HEK293T (cell line): ENCODE results near the gene SH3TC1.

Source experiments
- CTCF ChIA-PET: fragments of 350-600 bp; formaldehyde crosslinking; extraction: SDS; loops from one replicate; lab custom pipeline; 2021; ENCODE audit warnings: antibody characterized with exemption, inconsistent platforms; lab: Yijun Ruan, JAX
- POLR2A ChIA-PET: fragments of 350-600 bp; formaldehyde crosslinking; extraction: SDS; loops from one replicate; lab custom pipeline; 2020; ENCODE audit warnings: antibody characterized with exemption, inconsistent platforms; lab: Yijun Ruan, JAX
- DNase-seq: peaks from one replicate; pipeline ENCODE4 v3.0.0; 2012; ENCODE audit warnings: mixed read lengths; ENCODE audit errors: extremely low spot score
- ARNT ChIP-seq: fragments of 450-650 bp; IDR thresholded peaks from 2 replicates; pipeline ENCODE4 v1.6.1; 2017; ENCODE audit warnings: mild to moderate bottlenecking
- BHLHE40 ChIP-seq: fragments of 450-650 bp; IDR thresholded peaks from 2 replicates; pipeline ENCODE4 v1.6.1; 2016; ENCODE audit warnings: mild to moderate bottlenecking, moderate library complexity, borderline replicate concordance
- CTBP1 ChIP-seq: fragments of 450-650 bp; IDR thresholded peaks from 2 replicates; pipeline ENCODE4 v1.6.1; 2016; ENCODE audit warnings: borderline replicate concordance
- ELF4 ChIP-seq: fragments of 450-650 bp; IDR thresholded peaks from 2 replicates; pipeline ENCODE4 v1.6.1; 2017; ENCODE audit warnings: antibody characterized with exemption
- FOXA1 ChIP-seq: fragments of 450-650 bp; IDR thresholded peaks from 2 replicates; pipeline ENCODE4 v1.6.1; 2016; ENCODE audit warnings: mild to moderate bottlenecking
- FOXK2 ChIP-seq: fragments of 450-650 bp; IDR thresholded peaks from 2 replicates; pipeline ENCODE4 v1.6.1; 2016; ENCODE audit warnings: mild to moderate bottlenecking
- FOXM1 ChIP-seq: fragments of 450-650 bp; IDR thresholded peaks from 2 replicates; pipeline ENCODE4 v1.6.1; 2017; ENCODE audit warnings: mild to moderate bottlenecking, borderline replicate concordance
- HDGF ChIP-seq: fragments of 450-650 bp; IDR thresholded peaks from 2 replicates; pipeline ENCODE4 v1.6.1; 2017; ENCODE audit warnings: antibody characterized with exemption, borderline replicate concordance
- L3MBTL2 ChIP-seq: fragments of 450-650 bp; conservative IDR thresholded peaks from 2 replicates; pipeline ENCODE4 v1.6.1; 2016; ENCODE audit warnings: mild to moderate bottlenecking
- LEF1 ChIP-seq: fragments of 450-650 bp; IDR thresholded peaks from 2 replicates; pipeline ENCODE4 v1.6.1; 2017; ENCODE audit warnings: mild to moderate bottlenecking, borderline replicate concordance
- NFRKB ChIP-seq: fragments of 450-650 bp; IDR thresholded peaks from 2 replicates; pipeline ENCODE4 v1.6.1; 2016; ENCODE audit warnings: mild to moderate bottlenecking, moderate library complexity
- SP1 ChIP-seq: fragments of 450-650 bp; IDR thresholded peaks from 2 replicates; pipeline ENCODE4 v1.6.1; 2017
- SUZ12 ChIP-seq: fragments of 450-650 bp; IDR thresholded peaks from 2 replicates; pipeline ENCODE4 v1.6.1; 2016; ENCODE audit warnings: mild to moderate bottlenecking
- TARDBP ChIP-seq: fragments of 450-650 bp; IDR thresholded peaks from 2 replicates; pipeline ENCODE4 v1.6.1; 2016
- ZNF384 ChIP-seq: fragments of 450-650 bp; IDR thresholded peaks from 2 replicates; pipeline ENCODE4 v1.6.1; 2016
- TF ChIP-seq, protein P1 (sequence below): fragments of 450-650 bp; IDR thresholded peaks from 2 replicates; pipeline ENCODE4 v1.6.1; 2016

Gene SH3TC1

DNA sequence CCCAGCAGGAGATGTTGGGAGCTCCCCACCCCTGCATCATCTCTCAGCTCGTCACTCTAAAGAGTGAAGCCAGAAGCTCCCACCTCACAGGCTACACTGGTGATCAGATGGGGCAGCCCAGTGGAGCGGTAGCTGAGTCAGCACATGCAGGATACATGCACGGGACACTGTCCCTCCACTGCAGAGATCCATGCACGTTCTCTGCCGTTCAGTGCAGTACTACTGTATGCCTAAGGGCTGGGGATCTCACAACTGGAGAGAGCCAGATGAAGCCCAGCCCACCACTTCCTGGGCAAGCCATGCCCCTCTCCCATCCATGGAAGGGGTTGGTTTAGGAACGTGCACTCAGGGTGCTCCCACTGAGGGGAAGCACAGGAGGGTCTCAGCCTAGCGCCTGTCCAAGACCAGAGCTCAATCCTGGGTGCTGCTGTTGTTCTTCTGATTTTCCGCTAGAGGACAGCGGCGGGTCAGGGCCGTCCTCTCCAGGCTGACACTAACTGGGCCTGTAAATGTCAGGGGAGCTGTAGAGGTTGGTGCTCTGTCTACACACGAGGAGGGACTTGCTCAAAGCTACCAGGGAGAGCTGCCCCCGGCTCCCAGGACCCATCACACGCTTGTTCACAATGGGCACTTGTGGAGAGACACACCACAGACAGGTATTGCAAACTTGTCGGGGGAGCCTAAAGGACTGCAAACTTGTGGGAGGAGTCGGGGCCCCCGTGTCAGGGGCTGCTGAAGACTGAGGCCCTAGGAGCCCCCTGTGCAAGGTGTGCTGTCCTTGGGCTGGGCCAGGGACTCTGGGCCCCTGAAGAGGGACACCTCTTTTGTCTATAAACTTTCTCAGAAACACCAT lies 22.3 kb upstream of the SH3TC1 start:
- CTCF ChIA-PET: interaction anchor here (0.6 to 2.1 kb wide), 28 partner anchors 8 to 577 kb away, joined by 3 to 11 read pairs (median 5); no protein-coding TSS in a partner anchor
- TF ChIP-seq FOXA1 (no peak), BHLHE40 (no peak), CTBP1 (no peak), TARDBP (no peak), ELF4 (no peak), ARNT (no peak), FOXM1 (no peak), LEF1 (no peak), L3MBTL2 (no peak), HDGF (no peak), NFRKB (no peak), FOXK2 (no peak), SUZ12 (no peak)
- POLR2A ChIA-PET: interaction anchor here (0.6 to 1.0 kb wide), 3 partner anchors 14 to 234 kb away, joined by 3 to 5 read pairs (median 3); no protein-coding TSS in a partner anchor
- peak; percentile 83 for DNase-seq

DNA sequence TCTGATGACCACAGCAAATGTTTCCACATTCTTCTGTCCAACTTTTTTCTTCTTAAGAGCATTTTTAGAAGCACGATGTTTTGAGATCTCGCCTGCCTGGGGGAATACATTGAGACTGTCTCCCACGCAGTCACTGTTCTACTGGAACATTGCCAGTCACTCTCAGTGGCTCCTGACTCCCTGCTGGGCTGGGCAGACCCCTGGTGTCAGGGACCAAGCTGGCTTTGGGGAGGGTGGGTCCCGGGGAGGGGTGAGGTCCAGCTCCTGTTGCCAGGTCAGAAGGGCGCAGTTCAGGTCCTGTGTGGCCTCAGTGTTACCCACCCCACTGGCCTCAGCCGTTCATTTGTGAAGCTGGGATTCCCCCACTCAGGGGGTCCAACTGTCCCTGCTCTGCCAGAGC lies 21.5 kb upstream of the SH3TC1 start:
- no peak for DNase-seq
- TF ChIP-seq BHLHE40: no peak
- no peak for TF ChIP-seq L3MBTL2
- TF ChIP-seq SP1: no peak
- TF ChIP-seq ARNT: no peak
- no peak for TF ChIP-seq CTBP1
- POLR2A ChIA-PET: interaction anchor here (0.9 kb wide), 1 partner anchor 13 kb away, joined by 3 read pairs; no protein-coding TSS in a partner anchor
- CTCF ChIA-PET: interaction anchor here (0.6 to 2.1 kb wide), 19 partner anchors 8 to 421 kb away, joined by 3 to 11 read pairs (median 5); no protein-coding TSS in a partner anchor

- no peak for DNase-seq
- ChIA-PET CTCF (interaction anchor here (2.1 kb wide), 1 partner anchor 16 kb away, joined by 10 read pairs; no protein-coding TSS in a partner anchor), POLR2A (no interaction called here)
- no peak for TF ChIP-seq LEF1
- no peak for TF ChIP-seq ARNT
- no peak for TF ChIP-seq FOXA1
- no peak for TF ChIP-seq BHLHE40
- no peak for TF ChIP-seq ZNF384
- no peak for TF ChIP-seq FOXM1
- TF ChIP-seq SP1: no peak
- no peak for TF ChIP-seq SUZ12
- TF ChIP-seq L3MBTL2: no peak
- TF ChIP-seq NFRKB: no peak
- TF ChIP-seq FOXK2: no peak
- TF ChIP-seq HDGF: no peak
- no peak for TF ChIP-seq TARDBP
- TF ChIP-seq, protein P1, sequence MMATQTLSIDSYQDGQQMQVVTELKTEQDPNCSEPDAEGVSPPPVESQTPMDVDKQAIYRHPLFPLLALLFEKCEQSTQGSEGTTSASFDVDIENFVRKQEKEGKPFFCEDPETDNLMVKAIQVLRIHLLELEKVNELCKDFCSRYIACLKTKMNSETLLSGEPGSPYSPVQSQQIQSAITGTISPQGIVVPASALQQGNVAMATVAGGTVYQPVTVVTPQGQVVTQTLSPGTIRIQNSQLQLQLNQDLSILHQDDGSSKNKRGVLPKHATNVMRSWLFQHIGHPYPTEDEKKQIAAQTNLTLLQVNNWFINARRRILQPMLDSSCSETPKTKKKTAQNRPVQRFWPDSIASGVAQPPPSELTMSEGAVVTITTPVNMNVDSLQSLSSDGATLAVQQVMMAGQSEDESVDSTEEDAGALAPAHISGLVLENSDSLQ: no peak
- no peak for TF ChIP-seq ELF4
- TF ChIP-seq CTBP1: no peak
Observed at GRCh38 chr4:8177956-8178355, 21.1 kb upstream of the SH3TC1 start.

- ChIA-PET CTCF (no interaction called here), POLR2A (no interaction called here)
- no peak for TF ChIP-seq SUZ12
- no peak for TF ChIP-seq FOXA1
- TF ChIP-seq FOXK2: no peak
- no peak for TF ChIP-seq HDGF
- TF ChIP-seq LEF1: no peak
- no peak for TF ChIP-seq FOXM1
- no peak for TF ChIP-seq SP1
- no peak for DNase-seq
Observed at GRCh38 chr4:8179074-8179473, 20.0 kb upstream of the SH3TC1 start.

GRCh38 chr4:8179771-8180170 lies 19.3 kb upstream of the SH3TC1 start:
- no peak for TF ChIP-seq SUZ12
- TF ChIP-seq SP1: no peak
- no peak for TF ChIP-seq ARNT
- TF ChIP-seq LEF1: no peak
- TF ChIP-seq, protein P1: no peak
- no peak for TF ChIP-seq ELF4
- no peak for TF ChIP-seq FOXA1
- TF ChIP-seq FOXM1: no peak
- TF ChIP-seq TARDBP: no peak
- no peak for TF ChIP-seq L3MBTL2
- no peak for TF ChIP-seq FOXK2
- TF ChIP-seq BHLHE40: no peak
- no peak for TF ChIP-seq HDGF
- TF ChIP-seq CTBP1: no peak
- ChIA-PET POLR2A (no interaction called here), CTCF (interaction anchor here (1.0 kb wide), 1 partner anchor 249 kb away, joined by 3 read pairs; no protein-coding TSS in a partner anchor)
- no peak for DNase-seq

DNA sequence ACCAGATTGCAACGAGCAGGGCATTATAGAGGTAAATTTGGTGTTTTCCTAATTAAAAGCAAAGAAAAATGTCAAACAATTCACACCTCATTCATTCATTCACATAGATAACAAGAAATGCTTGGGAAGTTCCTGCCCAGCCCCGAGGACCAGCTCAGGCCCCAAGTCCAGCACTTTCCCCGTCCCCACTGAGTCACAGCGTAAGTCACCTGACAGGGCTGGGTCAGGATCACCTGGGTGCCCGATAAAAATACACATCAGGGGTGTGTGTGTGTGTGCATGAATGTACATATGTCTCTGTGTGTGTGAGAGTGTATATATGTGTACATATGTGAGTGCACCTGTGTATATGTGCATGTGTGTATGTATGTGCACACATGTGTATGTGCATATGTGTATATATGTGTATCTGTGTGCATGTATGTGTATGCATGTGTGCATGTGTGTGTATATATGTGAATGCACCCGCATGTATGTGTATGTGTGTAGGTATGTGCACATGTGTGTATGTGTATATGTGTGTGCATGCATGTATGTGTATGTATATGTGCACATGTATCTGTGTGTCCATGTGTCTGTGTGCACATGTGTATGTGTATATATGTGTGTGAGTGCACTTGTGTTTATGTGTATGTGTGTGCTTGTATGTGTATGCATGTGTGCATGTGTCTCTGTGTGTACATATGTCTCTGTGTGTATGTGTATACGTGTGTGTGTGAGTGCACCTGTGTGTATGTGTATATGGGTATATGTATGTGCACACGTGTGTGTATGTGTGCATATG lies 18.6 kb upstream of the SH3TC1 start:
- ChIA-PET CTCF (interaction anchor here (0.6 to 1.0 kb wide), 2 partner anchors 41 to 248 kb away, joined by 3 read pairs; no protein-coding TSS in a partner anchor), POLR2A (no interaction called here)
- no peak for TF ChIP-seq FOXA1
- TF ChIP-seq ZNF384: no peak
- TF ChIP-seq BHLHE40: no peak
- TF ChIP-seq FOXM1: no peak
- TF ChIP-seq CTBP1: no peak
- TF ChIP-seq ARNT: no peak
- TF ChIP-seq FOXK2: no peak
- no peak for TF ChIP-seq SP1
- no peak for TF ChIP-seq TARDBP
- no peak for TF ChIP-seq LEF1
- no peak for TF ChIP-seq L3MBTL2
- TF ChIP-seq, protein P1: no peak
- no peak for DNase-seq
